HEK293 (cell line): ENCODE data around the gene PFDN5.
A peak's percentile ranks its signal among the peaks of the same experiment; 100 is the strongest.

Source experiments
- CTCF ChIA-PET: fragments of 350-600 bp; formaldehyde crosslinking; extraction: SDS; loops from one replicate; lab custom pipeline; 2021; ENCODE audit warnings: antibody characterized with exemption; lab: Yijun Ruan, JAX
- POLR2A ChIA-PET: fragments of 300-600 bp; formaldehyde crosslinking; extraction: SDS; loops from one replicate; lab custom pipeline; 2020; ENCODE audit warnings: antibody characterized with exemption, inconsistent platforms; lab: Yijun Ruan, JAX
- H3K27ac ChIP-seq: fragments of 200-500 bp; sonication (Bioruptor generic); 2 replicates; pipeline ENCODE4 v1.5.1; 2014; ENCODE audit warnings: low read depth, low read length, control low read depth, inconsistent platforms; ENCODE audit errors: extremely low read depth
- H3K36me3 ChIP-seq, 2 experiments: fragments of 200-500 bp in 1 of 2; sonication (Bioruptor generic) in 1 of 2; 1 replicate in 1 of 2; 2 replicates in 1 of 2; pipeline ENCODE4 v1.5.1; 2014 to 2017; ENCODE audit warnings: inconsistent platforms in 2 of 2, low read length in 2 of 2; ENCODE audit not compliant: control insufficient read depth in 2 of 2, insufficient read depth in 1 of 2
- H3K4me1 ChIP-seq: fragments of 200-500 bp; sonication (Bioruptor generic); 2 replicates; pipeline ENCODE4 v1.5.1; 2014; ENCODE audit warnings: mild to moderate bottlenecking, low read length, inconsistent platforms; ENCODE audit not compliant: control insufficient read depth, insufficient read depth
- H3K4me3 ChIP-seq: 2 replicates; pipeline ENCODE4 v1.5.1; 2011; ENCODE audit warnings: low read depth, mild to moderate bottlenecking, control low read depth, low read length, moderate library complexity
- H3K9me3 ChIP-seq: fragments of 200-500 bp; sonication (Bioruptor generic); 2 replicates; pipeline ENCODE4 v1.5.1; 2014; ENCODE audit warnings: low read depth, low read length, inconsistent platforms; ENCODE audit not compliant: control insufficient read depth, insufficient read depth
- EGR2 ChIP-seq: fragments of 450-650 bp; formaldehyde crosslinking; IDR thresholded peaks from 2 replicates; pipeline ENCODE4 v1.5.1; 2016; ENCODE audit warnings: low read depth, missing biosample characterization, missing genetic modification characterization
- GLIS2 ChIP-seq: fragments of 450-650 bp; formaldehyde crosslinking; IDR thresholded peaks from 2 replicates; pipeline ENCODE4 v1.5.1; 2016; ENCODE audit warnings: missing biosample characterization, missing genetic modification characterization
- INSM2 ChIP-seq: fragments of 450-650 bp; formaldehyde crosslinking; IDR thresholded peaks from 2 replicates; pipeline ENCODE4 v1.5.1; 2016; ENCODE audit warnings: missing biosample characterization, missing genetic modification characterization
- KLF1 ChIP-seq: fragments of 450-650 bp; formaldehyde crosslinking; IDR thresholded peaks from 2 replicates; pipeline ENCODE4 v1.5.1; 2016; ENCODE audit warnings: missing biosample characterization, missing genetic modification characterization
- KLF7 ChIP-seq: fragments of 450-650 bp; formaldehyde crosslinking; IDR thresholded peaks from 2 replicates; pipeline ENCODE4 v1.5.1; 2016; ENCODE audit warnings: missing biosample characterization, missing genetic modification characterization, borderline replicate concordance
- KLF8 ChIP-seq: fragments of 450-650 bp; formaldehyde crosslinking; IDR thresholded peaks from 2 replicates; pipeline ENCODE4 v1.5.1; 2016; ENCODE audit warnings: missing biosample characterization, missing genetic modification characterization
- OVOL3 ChIP-seq: fragments of 450-650 bp; formaldehyde crosslinking; IDR thresholded peaks from 2 replicates; pipeline ENCODE4 v1.5.1; 2016; ENCODE audit warnings: missing biosample characterization, missing genetic modification characterization
- PBX3 ChIP-seq: sonication (generic); formaldehyde crosslinking; IDR thresholded peaks from 2 replicates; pipeline ENCODE4 v1.8.1; 2022; ENCODE audit warnings: mild to moderate bottlenecking, moderate library complexity, missing genetic modification reagents
- PRDM4 ChIP-seq: fragments of 450-650 bp; formaldehyde crosslinking; IDR thresholded peaks from 2 replicates; pipeline ENCODE4 v1.5.1; 2017; ENCODE audit warnings: missing biosample characterization, missing genetic modification characterization
- SP2 ChIP-seq: fragments of 450-650 bp; formaldehyde crosslinking; IDR thresholded peaks from 2 replicates; pipeline ENCODE4 v1.5.1; 2016; ENCODE audit warnings: missing biosample characterization, missing genetic modification characterization
- SP3 ChIP-seq: fragments of 450-650 bp; formaldehyde crosslinking; IDR thresholded peaks from 2 replicates; pipeline ENCODE4 v1.5.1; 2016; ENCODE audit warnings: missing biosample characterization, missing genetic modification characterization
- SP7 ChIP-seq: fragments of 450-650 bp; formaldehyde crosslinking; IDR thresholded peaks from 2 replicates; pipeline ENCODE4 v1.5.1; 2016; ENCODE audit warnings: missing biosample characterization, missing genetic modification characterization
- ZBTB11 ChIP-seq: fragments of 450-650 bp; formaldehyde crosslinking; conservative IDR thresholded peaks from 2 replicates; pipeline ENCODE4 v1.5.1; 2016; ENCODE audit warnings: low read depth, missing biosample characterization, missing genetic modification characterization
- ZBTB17 ChIP-seq: fragments of 450-650 bp; formaldehyde crosslinking; IDR thresholded peaks from 2 replicates; pipeline ENCODE4 v1.5.1; 2016; ENCODE audit warnings: missing biosample characterization, missing genetic modification characterization
- ZBTB21 ChIP-seq: fragments of 450-650 bp; formaldehyde crosslinking; IDR thresholded peaks from 2 replicates; pipeline ENCODE4 v1.5.1; 2017; ENCODE audit warnings: missing biosample characterization, missing genetic modification characterization
- ZBTB44 ChIP-seq: fragments of 450-650 bp; IDR thresholded peaks from 2 replicates; pipeline ENCODE4 v1.5.1; 2018; ENCODE audit warnings: missing biosample characterization, mild to moderate bottlenecking, missing genetic modification characterization
- ZBTB48 ChIP-seq: fragments of 450-650 bp; formaldehyde crosslinking; IDR thresholded peaks from 2 replicates; pipeline ENCODE4 v1.5.1; 2016; ENCODE audit warnings: missing biosample characterization, missing genetic modification characterization
- ZBTB7A ChIP-seq: fragments of 450-650 bp; formaldehyde crosslinking; IDR thresholded peaks from 2 replicates; pipeline ENCODE4 v1.5.1; 2016; ENCODE audit warnings: low read depth, missing biosample characterization, missing genetic modification characterization
- ZIC2 ChIP-seq: fragments of 450-650 bp; formaldehyde crosslinking; IDR thresholded peaks from 2 replicates; pipeline ENCODE4 v1.5.1; 2016; ENCODE audit warnings: missing biosample characterization, missing genetic modification characterization
- ZNF132 ChIP-seq: fragments of 450-650 bp; formaldehyde crosslinking; IDR thresholded peaks from 2 replicates; pipeline ENCODE4 v1.5.1; 2017; ENCODE audit warnings: missing biosample characterization, missing genetic modification characterization, borderline replicate concordance
- ZNF175 ChIP-seq: fragments of 450-650 bp; formaldehyde crosslinking; IDR thresholded peaks from 2 replicates; pipeline ENCODE4 v1.5.1; 2016; ENCODE audit warnings: missing biosample characterization, missing genetic modification characterization
- ZNF394 ChIP-seq: fragments of 450-650 bp; formaldehyde crosslinking; IDR thresholded peaks from 2 replicates; pipeline ENCODE4 v1.5.1; 2016; ENCODE audit warnings: missing biosample characterization, missing genetic modification characterization, mild to moderate bottlenecking, moderate library complexity, borderline replicate concordance
- ZNF501 ChIP-seq: fragments of 450-650 bp; formaldehyde crosslinking; IDR thresholded peaks from 2 replicates; pipeline ENCODE4 v1.5.1; 2016; ENCODE audit warnings: missing biosample characterization, missing genetic modification characterization
- ZNF621 ChIP-seq: fragments of 450-650 bp; formaldehyde crosslinking; IDR thresholded peaks from 2 replicates; pipeline ENCODE4 v1.5.1; 2017; ENCODE audit warnings: missing biosample characterization, missing genetic modification characterization
- ZNF777 ChIP-seq: fragments of 450-650 bp; formaldehyde crosslinking; IDR thresholded peaks from 2 replicates; pipeline ENCODE4 v1.5.1; 2017; ENCODE audit warnings: missing biosample characterization, missing genetic modification characterization, borderline replicate concordance

Gene PFDN5

GRCh38 chr12:53267999-53268629 lies 27.2 kb upstream of the PFDN5 start, which contains the start of gene ESPL1:
Gene ESPL1 (plus strand): TSS chr12:53268299. CDS start chr12:53268767, 468 bp downstream.
- CTCF ChIA-PET: interaction anchor here (0.7 to 6.7 kb wide), 18 partner anchors 10 to 690 kb away, joined by 3 to 144 read pairs (median 4); partner anchors contain the start of genes AAAS, ITGB7 and ZNF740
- Histone ChIP-seq H3K27ac (peak within 1 kb of the TSS; percentile 75; the same call in 1 of the 2 replicates), H3K4me3 (peak within 1 kb of the TSS; percentile 74), H3K9me3 (no peaks in the 10 kb centered on the region), H3K4me1 (peaks cover 5% of the 10 kb centered on the region; the same call in 1 of the 2 replicates), H3K36me3 (peaks cover 16 to 38% of the 10 kb centered on the region in 2 experiments; a peak in 2 of 3 replicates)
- POLR2A ChIA-PET: interaction anchor here (0.9 to 3.8 kb wide), 15 partner anchors 9 to 189 kb away, joined by 3 to 22 read pairs (median 5); partner anchors contain the start of genes CSAD, ITGB7, MYG1 and PFDN5
- TF ChIP-seq SP3 (tag by site-specific recombination) (peak; percentile 91), OVOL3 (0 out of 2 replicates have a peak, but pooled peaks have one; percentile 25), ZNF501 (tag by site-specific recombination) (peak; percentile 95; the same call in 1 of the 2 replicates), ZIC2 (tag by site-specific recombination) (peak; percentile 45; the same call in 1 of the 2 replicates), INSM2 (tag by site-specific recombination) (peak; percentile 55; the same call in 1 of the 2 replicates), ZBTB21 (tag by site-specific recombination) (peak; percentile 36; the same call in 1 of the 2 replicates), ZNF132 (tag by site-specific recombination) (no peak), ZNF777 (no peak), GLIS2 (tag by site-specific recombination) (peak; percentile 83), ZNF394 (tag by site-specific recombination) (peak; percentile 70; the same call in 1 of the 2 replicates), KLF7 (tag by site-specific recombination) (0 out of 2 replicates have a peak, but pooled peaks have one; percentile 43), KLF8 (peak; percentile 92; the same call in 1 of the 2 replicates), ZBTB7A (tag by site-specific recombination) (peak; percentile 41; the same call in 1 of the 2 replicates), SP2 (tag by site-specific recombination) (peak; percentile 75), PRDM4 (tag by site-specific recombination) (peak; percentile 32), ZNF621 (tag by site-specific recombination) (no peak), EGR2 (tag by site-specific recombination) (peak; percentile 81), ZBTB11 (peak; percentile 65), SP7 (tag by site-specific recombination) (peak; percentile 80), ZBTB48 (tag by site-specific recombination) (peak; percentile 87), PBX3 (CRISPR knock-in tag) (no peak), ZBTB17 (peak; percentile 90), ZNF175 (tag by site-specific recombination) (no peak), ZBTB44 (tag by site-specific recombination) (no peak), KLF1 (tag by site-specific recombination) (peak; percentile 18; the same call in 1 of the 2 replicates)
